IPS-NIHi7 (cell line): Measurements from ENCODE around the gene MAST2.
"Not testable (repeated sequence)": the region's sequence is repeated elsewhere in the genome, so short reads cannot be mapped to it uniquely, and the experiment has no call there.

Experiments used
- DNase-seq: peaks from one replicate; pipeline ENCODE4 v3.0.0; 2012; ENCODE audit warnings: mixed read lengths; ENCODE audit errors: extremely low spot score

Gene MAST2

DNA sequence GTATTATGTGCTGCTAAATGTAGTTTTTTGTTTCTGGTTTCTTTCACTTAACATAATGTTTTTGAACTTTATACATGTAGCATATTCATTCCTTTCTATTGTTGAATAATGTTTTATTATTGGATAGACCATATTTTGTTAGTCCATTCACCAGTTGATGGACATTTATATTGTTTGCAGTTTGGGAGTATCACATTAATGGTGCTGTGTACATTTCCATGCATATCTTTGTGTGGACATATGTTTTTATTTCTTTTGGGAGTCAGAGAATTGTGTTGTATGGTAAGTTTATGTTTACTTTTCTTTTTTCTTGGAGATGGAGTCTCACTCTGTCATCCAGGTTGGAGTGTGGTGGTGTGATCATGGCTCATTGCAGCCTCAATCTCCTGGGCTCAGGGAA, 134.6 kb downstream of the MAST2 start:
- DNase-seq: no peak

DNA sequence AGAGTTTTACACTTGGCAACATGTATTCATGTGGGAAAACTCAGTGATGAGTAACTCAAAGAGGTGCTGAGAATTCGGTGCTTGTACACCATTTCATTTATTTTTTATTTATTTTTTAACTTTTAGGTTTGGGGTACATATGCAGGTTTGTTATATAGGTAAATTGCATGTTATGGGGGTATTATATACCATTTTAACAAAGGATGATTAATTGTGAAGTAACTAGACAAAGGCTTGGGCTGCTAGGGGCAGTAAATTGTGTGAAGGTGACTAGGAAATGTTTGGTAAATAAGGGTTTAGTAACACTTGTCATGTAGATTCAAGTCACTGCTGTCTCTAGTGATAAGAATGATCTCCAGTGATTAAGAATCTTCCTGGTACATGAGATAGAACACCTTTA, 139.0 kb downstream of the MAST2 start:
- no peak for DNase-seq

DNA sequence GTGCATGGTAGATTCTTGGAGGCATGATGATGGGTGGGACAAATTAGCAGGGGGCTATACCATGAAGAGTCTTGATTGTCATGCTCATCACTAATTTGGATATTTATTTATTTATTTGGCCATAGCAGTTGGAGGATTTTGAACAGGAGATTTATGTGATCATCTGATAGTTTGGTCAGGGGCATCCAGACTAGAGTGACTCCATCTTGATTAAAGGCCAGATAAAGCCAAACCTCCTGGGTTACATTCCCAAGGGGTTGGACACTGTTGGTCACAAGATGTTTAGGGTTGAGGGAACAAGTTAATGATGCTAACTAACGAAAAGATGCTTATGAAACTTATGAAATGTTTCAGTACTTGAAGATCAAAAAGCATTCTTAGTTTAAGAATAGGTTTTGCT, 139.8 kb downstream of the MAST2 start:
- DNase-seq: no peak

DNA sequence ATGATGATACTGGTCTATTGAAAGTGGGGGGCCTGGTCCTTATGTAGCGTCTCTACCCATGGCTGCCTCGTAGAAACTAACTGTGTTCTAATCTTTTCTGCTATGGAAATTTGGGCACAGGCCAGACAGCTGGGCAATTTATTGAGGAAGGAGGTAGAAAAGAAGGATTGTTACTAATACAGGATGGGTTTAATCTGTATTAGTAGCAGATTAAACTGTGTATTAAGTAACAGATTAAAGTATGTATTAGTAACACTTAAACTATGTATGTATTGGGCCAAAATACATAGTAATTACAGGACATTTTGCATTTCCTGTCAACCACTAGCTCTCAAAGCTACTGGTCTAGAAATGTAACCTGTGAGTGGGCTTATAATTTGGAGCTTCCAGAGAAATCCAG, 142.0 kb downstream of the MAST2 start:
- DNase-seq: no peak

DNA sequence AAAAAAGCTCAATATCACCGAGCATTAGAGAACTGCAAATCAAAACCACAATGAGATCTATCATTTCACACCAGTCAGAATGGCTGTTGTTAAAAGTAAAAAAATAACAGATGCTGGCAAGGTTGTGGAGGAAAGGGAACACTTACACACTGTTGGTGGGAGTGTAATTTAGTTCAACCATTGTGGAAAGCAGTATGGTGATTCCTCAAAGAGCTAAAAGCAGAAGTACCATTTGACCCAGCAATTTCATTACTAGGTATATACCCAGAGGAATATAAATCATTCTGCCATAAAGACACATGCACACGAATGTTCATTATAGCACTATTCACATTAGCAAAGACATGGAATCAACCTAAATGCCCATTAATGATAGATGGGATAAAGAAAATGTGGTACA, 146.1 kb downstream of the MAST2 start:
- not testable (repeated sequence) for DNase-seq

DNA sequence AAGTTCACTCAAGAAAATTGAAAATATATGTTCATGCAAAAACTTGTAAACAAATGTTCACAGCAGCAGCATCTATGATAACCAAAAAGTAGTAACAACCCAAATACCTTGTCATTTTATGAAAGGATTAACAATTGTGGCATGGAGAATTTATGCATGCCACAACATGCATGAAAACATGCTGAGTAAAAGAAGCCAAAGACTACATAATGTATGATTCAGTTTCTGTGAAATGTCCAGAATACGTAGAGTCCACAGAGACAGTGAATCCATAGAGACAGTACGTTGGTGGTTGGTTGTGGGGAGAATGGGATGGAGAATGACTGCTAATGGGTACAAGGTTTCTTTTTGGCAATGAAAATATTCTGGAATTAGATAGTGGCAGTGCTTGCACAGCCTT, 148.7 kb downstream of the MAST2 start:
- DNase-seq: no peak

DNA sequence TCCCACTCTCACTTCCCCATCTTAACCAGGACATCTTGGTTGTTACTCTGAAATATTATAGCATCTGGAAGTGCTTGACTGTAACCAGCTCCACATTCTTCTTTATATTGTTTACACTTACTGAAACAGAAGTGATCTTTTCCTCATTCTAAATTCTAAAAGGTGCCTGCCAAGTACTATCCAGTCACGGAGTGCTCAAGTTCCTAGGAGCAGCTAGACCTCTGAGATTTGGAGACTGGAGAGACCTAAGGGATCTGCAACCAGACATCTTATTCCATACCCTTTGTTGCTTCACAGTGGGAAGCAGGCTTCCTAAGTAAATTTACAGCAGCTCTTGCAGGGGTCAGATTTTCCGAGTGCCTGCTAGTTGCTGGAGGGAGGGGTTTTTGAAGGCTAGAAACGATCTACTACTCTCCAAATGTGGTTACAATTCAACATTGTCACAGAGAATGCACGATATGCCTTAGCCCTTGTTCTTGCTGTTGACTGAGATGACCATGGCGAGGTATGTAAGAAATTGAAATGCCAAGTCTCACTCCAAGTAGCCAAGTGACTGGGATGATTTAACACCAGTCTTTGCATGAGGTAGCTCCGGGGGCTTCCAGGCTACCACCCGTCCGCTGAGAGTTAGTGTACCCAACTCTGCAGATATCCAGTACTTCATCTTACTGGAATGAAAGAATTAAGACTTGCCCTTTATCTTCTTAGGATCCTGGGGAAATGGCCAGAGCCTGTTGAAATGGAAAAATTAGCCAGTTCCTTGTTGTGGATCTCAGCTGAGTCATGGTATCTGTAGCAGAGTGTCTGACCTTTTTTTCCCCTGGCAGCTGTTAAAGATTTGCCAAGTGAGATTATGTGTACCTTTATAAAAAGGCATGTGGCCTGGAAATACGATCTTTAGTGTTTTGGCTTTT, 150.8 kb downstream of the MAST2 start:
- peak; percentile 66 for DNase-seq

DNA sequence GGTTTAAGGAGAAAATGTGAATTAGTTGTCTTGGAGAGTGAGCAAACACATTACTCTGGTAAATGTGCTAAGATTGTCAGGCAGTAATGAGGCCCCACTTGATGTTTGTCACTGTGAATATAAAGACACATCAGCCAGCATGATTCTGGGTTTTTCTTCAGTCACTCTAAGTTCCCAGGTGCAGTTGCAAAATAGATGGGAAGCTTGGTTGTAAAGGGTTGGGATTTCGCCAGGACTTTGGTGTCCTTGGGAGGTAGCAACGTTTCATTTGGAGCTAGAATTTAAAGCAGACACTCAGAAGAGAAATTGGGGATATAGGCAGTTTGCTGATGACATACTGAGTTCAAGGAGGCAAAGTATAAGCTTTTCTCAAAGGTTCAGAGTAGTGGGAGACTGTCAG, 154.3 kb downstream of the MAST2 start:
- no peak for DNase-seq

DNA sequence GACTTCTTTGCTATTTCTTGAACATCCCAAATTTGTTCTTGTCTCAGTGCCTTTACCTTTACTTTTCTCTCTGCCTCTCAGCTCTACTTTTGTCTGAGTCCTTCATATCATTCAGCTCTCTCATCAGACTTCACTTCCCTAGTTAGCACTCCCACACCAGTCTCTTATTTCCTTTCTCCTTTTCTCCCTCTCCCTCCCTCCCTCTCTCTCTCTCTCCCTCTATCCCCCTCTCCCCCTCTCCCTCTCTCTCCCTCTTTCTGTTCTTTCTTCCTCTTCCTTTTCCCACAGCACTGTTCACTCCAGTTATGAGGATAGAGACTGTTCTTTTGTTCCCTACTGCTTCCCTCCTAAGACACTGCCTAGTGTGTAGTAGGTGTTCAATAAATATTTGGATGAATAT, 154.9 kb downstream of the MAST2 start:
- DNase-seq: no peak

DNA sequence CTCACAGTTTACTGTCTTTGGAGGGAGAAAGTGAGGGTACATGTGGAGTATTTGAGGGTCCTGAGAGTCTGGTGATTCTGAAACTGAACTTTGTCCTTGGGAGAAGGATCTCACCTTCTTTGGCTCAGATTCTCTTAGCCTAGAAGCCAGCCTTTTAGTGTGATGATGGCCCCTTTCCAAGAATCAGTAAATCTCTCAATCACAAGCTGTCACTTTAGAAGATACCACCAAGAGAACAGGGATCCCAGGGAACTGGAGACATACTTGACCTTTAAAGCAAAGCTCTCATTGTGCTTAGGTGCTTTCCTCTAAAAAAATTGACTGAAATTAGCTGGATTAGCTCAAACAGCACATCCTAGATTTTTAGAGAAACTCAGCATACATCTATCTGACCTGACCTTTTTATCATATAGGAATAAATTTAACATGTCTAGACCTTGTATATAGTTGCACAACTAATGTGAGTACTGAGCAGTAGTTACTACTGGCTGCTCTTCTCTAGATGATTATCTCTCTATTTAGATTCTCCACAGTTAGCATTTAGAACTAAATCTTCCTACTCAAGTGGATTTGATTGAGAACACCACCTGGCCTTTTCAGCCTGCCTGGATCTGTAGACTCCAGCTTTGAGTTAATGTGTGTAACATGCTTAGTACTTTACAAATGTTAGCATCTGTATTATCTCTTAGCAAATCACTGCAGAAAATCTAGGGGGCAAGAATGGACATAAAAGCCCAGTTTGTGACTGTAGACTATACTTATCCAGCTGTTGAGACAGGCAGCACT, 157.7 kb downstream of the MAST2 start:
- DNase-seq: no peak

DNA sequence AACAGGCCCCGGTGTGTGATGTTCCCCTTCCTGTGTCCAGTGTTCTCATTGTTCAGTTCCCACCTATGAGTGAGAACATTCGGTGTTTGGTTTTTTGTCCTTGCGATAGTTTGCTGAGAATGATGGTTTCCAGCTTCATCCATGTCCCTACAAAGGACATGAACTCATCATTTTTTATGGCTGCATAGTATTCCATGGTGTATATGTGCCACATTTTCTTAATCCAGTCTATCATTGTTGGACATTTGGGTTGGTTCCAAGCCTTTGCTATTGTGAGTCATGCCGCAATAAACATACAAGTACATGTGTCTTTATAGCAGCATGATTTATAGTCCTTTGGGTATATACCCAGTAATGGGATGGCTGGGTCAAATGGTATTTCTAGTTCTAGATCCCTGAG, 158.5 kb downstream of the MAST2 start:
- DNase-seq: not testable (repeated sequence)

DNA sequence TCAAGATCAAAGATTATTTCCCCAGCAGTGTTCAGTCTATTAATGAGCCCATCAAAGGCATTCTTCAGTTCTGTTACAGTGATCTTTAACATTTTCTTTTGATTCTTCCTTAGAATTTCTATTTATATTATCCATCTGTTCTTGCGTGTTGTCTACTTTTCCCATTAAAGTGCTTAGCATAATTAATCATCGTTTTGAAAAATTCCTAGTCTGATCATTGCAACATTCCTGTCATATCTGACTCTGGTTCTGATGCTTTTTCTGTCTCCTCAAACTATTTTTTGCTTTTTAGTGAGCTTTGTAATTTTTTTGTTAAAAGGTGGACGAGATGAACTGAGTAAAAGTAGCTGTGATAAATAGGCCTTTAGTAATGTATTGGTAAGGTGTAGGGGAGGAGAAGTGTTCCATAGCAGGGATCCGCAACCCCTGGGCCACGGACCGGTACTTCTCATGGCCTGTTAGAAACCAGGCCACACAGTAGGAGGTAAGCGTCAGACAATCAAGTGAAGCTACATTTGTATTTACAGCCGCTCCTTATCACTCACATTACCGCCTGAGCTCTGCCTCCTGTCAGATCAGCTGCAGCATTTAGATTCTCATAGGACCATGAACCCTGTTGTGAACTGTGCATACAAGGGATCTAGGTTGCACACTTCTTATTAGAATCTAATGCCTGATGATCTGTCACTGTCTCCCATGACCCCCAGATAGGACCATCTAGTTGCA, 165.7 kb downstream of the MAST2 start:
- no peak for DNase-seq

DNA sequence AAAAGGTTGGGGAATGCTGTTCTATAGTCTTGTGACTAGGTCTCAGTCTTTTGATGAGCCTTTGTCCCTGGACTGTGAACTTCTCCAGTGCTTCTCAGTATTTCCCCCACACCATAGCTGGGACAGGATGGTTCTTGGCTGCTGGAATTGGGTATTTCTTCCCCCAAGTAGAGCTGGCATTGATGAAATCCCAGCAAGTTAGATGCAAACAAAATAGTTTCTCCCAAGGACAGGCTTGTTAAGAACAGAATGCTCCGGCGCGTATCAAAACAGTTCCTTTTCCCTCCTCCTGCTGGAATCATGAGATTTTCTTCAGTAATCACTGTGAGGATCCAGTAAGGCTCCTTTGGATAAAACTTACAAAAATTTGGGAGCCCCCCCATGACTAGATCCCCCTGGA, 166.5 kb downstream of the MAST2 start:
- no peak for DNase-seq

DNA sequence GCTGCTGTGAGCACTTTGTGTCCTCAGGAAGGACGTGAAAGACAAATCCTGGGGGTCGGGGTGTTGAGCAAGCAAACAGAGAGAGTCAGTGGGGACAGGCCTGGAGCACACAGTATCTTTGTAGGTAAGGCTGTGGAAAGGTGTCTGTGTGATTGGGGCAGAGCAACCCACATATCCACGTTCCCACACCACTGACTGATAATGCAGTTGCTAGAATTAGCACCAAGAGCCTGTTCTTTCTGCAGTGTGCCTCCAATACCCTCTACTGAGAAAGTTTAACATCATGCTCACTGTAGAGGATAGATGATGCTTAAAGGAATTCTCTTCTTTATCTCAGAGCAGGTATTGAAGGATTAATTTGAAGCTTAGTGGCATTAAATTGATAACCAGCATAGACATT, 167.9 kb downstream of the MAST2 start:
- DNase-seq: no peak

DNA sequence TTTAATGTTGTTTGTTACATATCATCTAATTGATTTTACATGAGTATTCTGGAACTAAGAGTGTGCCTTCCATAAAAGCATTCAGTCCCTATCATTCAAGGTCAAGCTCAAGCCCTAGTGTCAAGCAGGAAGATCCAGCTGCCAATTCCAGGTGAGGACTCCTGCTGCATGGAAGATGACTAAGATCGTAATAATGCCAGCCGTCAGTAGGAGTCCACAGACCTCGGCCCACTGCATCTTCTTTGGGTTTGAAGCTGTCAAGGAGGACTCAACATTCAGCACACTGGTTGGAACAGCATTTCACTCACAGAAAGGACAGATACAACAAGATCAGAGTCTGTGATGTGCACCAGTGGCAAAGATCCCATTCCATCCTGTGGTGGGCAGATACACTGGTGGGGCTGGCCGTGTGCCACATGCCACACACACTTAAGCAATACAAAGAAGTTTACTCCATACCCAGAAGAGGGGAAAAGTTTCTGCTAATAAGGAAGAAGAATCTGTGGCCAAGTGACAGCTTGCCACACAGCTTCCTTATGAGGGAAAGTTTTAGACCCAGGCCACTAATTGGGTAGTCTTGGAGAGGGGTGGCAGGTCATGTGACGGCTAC, 168.6 kb downstream of the MAST2 start:
- DNase-seq: no peak

DNA sequence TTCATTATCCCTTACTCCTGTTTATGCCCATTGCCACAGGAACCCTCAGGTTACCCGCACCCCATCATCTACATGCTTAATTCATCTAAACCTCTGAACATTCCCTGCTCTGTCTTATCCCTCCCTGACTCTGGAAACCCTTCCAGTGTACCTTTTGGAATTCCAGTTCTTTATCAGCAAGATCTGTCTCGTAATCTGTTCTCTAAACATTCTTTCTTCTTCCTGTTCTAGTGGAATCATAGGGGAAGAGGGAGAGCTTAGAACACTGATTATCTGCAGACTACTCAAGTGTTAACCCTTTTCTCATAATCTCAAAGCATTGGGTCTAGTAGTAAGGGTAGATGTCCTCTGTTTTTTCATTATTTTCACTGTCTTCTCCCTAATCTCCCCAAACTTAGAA, 169.2 kb downstream of the MAST2 start:
- no peak for DNase-seq

DNA sequence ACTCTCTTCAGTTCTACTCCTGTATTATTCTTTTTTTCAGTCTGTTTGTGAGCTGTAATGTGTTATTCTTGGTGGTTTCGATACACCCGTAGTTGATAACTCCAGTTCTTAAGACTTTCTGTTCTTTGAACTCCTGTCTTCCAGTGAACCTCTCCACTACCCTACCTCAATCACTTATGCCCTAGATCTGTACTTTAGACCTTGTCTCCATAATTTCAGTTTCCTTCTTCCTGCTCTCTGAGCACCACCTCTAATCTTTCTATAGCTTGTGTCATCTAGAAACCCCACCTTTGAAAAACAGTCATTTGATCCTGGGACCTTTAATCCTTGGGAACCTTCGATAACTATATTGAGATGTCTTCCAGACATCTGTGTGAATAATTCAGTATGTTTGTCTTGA, 169.7 kb downstream of the MAST2 start:
- no peak for DNase-seq

DNA sequence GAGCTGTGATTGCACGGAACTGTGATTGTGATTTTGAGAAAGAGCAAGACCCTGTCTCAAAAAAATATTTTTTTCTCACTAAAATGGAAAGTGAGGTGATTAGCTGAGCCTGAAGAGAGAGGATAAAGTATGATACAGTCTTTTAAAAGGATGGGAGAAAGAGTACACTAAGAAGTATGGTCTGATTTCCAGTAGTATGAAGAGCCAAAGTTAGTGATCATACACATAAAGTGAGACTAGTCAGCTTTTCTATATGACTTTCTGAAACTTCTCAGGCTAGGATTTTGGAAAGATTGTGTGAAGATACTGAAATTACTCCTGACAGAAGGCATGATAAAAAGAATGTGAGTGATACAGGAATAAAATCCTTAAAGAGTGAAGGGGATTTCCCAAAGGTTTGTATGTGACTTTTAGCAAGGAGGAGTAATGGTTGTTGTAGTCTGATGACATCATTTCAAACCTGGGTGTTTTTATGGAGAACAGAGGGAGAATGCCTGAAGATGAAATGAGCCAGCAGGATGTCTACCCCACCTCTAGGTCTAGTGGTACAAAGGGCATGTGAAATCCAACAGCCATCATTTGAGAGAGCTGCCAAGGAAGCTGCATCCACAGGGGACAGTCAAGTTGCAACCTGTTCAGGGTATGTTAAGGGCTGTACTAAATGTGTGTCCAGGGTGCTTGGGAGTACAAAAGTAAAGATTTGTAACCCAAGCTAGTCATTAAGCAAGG, 171.3 kb downstream of the MAST2 start:
- DNase-seq: no peak

DNA sequence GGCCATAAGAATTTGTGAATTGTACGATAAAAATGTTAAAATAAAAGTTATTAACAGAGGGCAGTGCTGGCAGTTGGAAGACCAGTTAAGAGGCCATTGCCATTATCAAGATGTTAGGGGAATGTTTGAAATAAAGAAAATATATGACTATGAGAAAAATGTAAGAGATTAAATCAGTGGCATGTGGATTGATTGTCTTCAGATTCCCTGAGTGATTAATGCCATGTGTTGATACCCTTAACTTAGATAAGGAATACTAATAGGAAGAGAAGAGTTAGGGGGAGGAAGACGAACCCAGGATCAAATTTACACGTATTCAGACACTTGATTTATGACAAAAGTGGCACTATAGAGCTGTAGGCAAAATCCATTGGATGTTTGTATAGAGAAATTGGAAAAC, 173.2 kb downstream of the MAST2 start:
- DNase-seq: no peak

DNA sequence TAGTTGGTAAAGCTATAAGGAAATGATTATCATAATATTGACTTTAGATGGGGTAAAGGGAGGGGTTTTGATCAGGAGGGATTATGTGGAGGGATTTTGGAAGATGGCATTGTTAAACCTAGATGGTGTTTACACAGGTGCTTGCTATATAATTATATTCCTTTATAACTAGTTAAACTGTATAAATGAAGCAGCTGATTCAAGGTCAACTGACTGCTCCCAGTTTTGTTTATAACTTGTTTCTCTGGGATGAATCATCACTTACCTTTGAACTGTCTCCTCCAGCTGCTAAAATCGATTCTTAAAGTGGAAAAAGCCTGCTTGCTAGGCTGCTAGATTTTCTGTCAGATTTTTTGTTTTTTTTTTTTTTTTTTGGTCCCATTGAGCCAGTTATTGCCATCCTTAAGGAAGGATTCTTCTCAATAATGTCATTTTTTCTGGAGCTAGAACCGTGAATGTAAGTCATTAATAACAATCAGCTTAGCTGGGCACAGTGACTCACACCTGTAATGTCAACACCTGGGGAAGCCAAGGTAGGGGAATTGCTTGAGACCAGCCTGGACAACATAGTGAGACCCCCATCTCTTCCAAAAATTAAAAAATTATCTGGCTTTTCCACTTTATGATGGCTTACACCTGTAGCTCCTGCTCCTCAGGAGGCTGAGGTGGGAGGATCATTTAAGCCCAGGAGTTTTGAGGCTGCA, 175.8 kb downstream of the MAST2 start:
- DNase-seq: no peak

DNA sequence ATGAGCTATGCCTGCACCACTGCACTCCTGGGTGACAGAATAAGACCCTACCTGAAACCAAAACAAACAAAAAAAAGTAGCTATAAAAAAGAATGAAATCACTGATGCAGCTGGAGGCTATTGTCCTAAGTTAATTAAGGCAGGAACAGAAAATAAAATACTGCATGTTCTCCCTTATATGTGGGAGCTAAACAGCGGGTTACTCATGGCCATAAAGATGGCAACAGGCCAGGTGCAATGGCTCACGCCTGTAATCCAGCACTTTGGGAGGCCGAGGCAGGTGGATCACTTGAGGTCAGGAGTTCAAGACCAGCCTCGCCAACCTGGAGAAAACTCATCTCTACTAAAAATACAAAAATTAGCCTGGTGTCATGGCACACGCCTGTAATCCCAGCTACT, 176.4 kb downstream of the MAST2 start:
- DNase-seq: no peak
